Spinal cord (tissue), 10 donors: ENCODE results near the gene FAM72B. TPM values are rescaled to one million over a fixed set of nuclear protein-coding genes. Genes with fewer than 3 reads are reported as not detected.
"Not testable (repeated sequence)": the region's sequence is repeated elsewhere in the genome, so short reads cannot be mapped to it uniquely, and the experiment has no call there.

Source experiments
- DNase-seq, 6 donors: peaks; one replicate each; pipeline versions ENCODE4 v3.0.0 to v3.0.0-alpha.2; 2013 to 2015; ENCODE audit warnings: low spot score in 6 of 6, low read depth in 4 of 6
- H3K27ac ChIP-seq: one replicate; pipeline ENCODE4 v1.5.1; 2013; ENCODE audit warnings: low read depth, low read length, control low read depth
- H3K27me3 ChIP-seq: one replicate; pipeline ENCODE4 v1.6.1; 2013; ENCODE audit warnings: low read length; ENCODE audit not compliant: control insufficient read depth, insufficient read depth
- H3K36me3 ChIP-seq: one replicate; pipeline ENCODE4 v1.6.1; 2013; ENCODE audit warnings: low read length; ENCODE audit not compliant: control insufficient read depth, insufficient read depth
- H3K4me1 ChIP-seq: one replicate; pipeline ENCODE4 v1.6.1; 2013; ENCODE audit warnings: low read length; ENCODE audit not compliant: control insufficient read depth, insufficient read depth
- H3K4me3 ChIP-seq: one replicate; pipeline ENCODE4 v1.5.1; 2013; ENCODE audit warnings: low read depth, low read length, control low read depth
- H3K9me3 ChIP-seq: one replicate; pipeline ENCODE4 v1.6.1; 2013; ENCODE audit warnings: low read length; ENCODE audit not compliant: control insufficient read depth, insufficient read depth
- WGBS: methylation state at CpG from one replicate; pipeline ENCODE4 v1.1.5; 2013; ENCODE audit warnings: missing lambda C conversion rate; ENCODE audit not compliant: insufficient coverage; 5-methylcytosine and 5-hydroxymethylcytosine counted together
- polyA plus RNA-seq, 2 donors: library from polyadenylated mRNA; unstranded; fragments of 120-200 nt; gene quantifications; one replicate each; pipeline ENCODE4 v1.2.1, GENCODE V29; 2013; ENCODE audit not compliant: insufficient read length in 2 of 2
- total RNA-seq, 2 donors: library from RNA; depleted of rRNA in 1 of 2; stranded (reverse); fragments of 120-200 nt in 1 of 2; fragments of >200 nt in 1 of 2; gene quantifications; one replicate each; pipeline versions ENCODE4 v1.2.3 to v1.2.4, GENCODE V29; 2013 to 2014
- donor health status: healthy.

FAM72B gene
- total and polyA plus RNA-seq, 4 donors = 2.5 to 5.4 (median 4.0) TPM

GRCh38 chr1:121168152-121168668 is 15.9 kb downstream of the FAM72B start:
- H3K27me3 ChIP-seq, H3K4me1 ChIP-seq, H3K4me3 ChIP-seq, H3K9me3 ChIP-seq, H3K36me3 ChIP-seq, H3K27ac ChIP-seq, DNase-seq: not testable (repeated sequence)
- WGBS = no CpG with 5 or more reads among the region's 3 CpGs

- not testable (repeated sequence) for H3K4me3 ChIP-seq, H3K4me1 ChIP-seq, H3K9me3 ChIP-seq, H3K27me3 ChIP-seq, H3K36me3 ChIP-seq, DNase-seq, H3K27ac ChIP-seq
- WGBS = no CpG with 5 or more reads among the region's 2 CpGs
Measured at GRCh38 chr1:121167225-121167738, 16.9 kb downstream of the FAM72B start.

- not testable (repeated sequence) for H3K9me3 ChIP-seq, H3K27ac ChIP-seq, DNase-seq, H3K4me1 ChIP-seq, H3K4me3 ChIP-seq, H3K36me3 ChIP-seq, H3K27me3 ChIP-seq
Measured at GRCh38 chr1:121165296-121165695, 18.8 kb downstream of the FAM72B start.

GRCh38 chr1:121163850-121164757 is 20.0 kb downstream of the FAM72B start:
- not testable (repeated sequence) for H3K9me3 ChIP-seq, H3K4me3 ChIP-seq, H3K27me3 ChIP-seq, H3K36me3 ChIP-seq, H3K4me1 ChIP-seq, DNase-seq, H3K27ac ChIP-seq
- no CpG with 5 or more reads among the region's 5 CpGs for WGBS

GRCh38 chr1:121161199-121161901 is 22.8 kb downstream of the FAM72B start:
- H3K27ac ChIP-seq, H3K9me3 ChIP-seq, H3K4me1 ChIP-seq, H3K36me3 ChIP-seq, H3K4me3 ChIP-seq, H3K27me3 ChIP-seq: not testable (repeated sequence)
- peak in 2 of 6 donors; percentile 0 to 7 for DNase-seq
- WGBS = no CpG with 5 or more reads among the region's 6 CpGs

GRCh38 chr1:121160118-121160517 is 24.0 kb downstream of the FAM72B start:
- not testable (repeated sequence) for DNase-seq, H3K27me3 ChIP-seq, H3K4me3 ChIP-seq, H3K9me3 ChIP-seq, H3K27ac ChIP-seq, H3K36me3 ChIP-seq, H3K4me1 ChIP-seq
- no CpG with 5 or more reads among the region's 2 CpGs for WGBS

- H3K9me3 ChIP-seq, H3K27me3 ChIP-seq, H3K4me1 ChIP-seq, H3K4me3 ChIP-seq, H3K27ac ChIP-seq, DNase-seq, H3K36me3 ChIP-seq: not testable (repeated sequence)
- WGBS = no CpG with 5 or more reads among the region's 2 CpGs
Measured at GRCh38 chr1:121157609-121158008, 26.5 kb downstream of the FAM72B start.

- H3K27me3 ChIP-seq, H3K4me1 ChIP-seq, DNase-seq, H3K4me3 ChIP-seq, H3K9me3 ChIP-seq, H3K36me3 ChIP-seq, H3K27ac ChIP-seq: not testable (repeated sequence)
- no CpG with 5 or more reads among the region's 4 CpGs for WGBS
Measured at GRCh38 chr1:121156958-121157603, 27.1 kb downstream of the FAM72B start.

GRCh38 chr1:121155671-121156358 is 28.3 kb downstream of the FAM72B start:
- H3K4me3 ChIP-seq, H3K27me3 ChIP-seq, H3K36me3 ChIP-seq, H3K9me3 ChIP-seq, H3K27ac ChIP-seq, H3K4me1 ChIP-seq: not testable (repeated sequence)
- WGBS = no CpG with 5 or more reads among the region's 6 CpGs
- peak in 2 of 6 donors; percentile 5 to 55 for DNase-seq
